A673 (cell line): ENCODE results near the gene TDRD3. TPM values are rescaled to one million over a fixed set of nuclear protein-coding genes. Genes with fewer than 3 reads are reported as not detected.

ENCODE experiments used
- BruUV-seq: library from RNA; stranded (reverse); fragments of 400-500 nt; replicated peaks from 2 replicates; lab custom pipeline; 2021; lab: Mats Ljungman, UMichigan
- CTCF ChIA-PET: fragments of 300-600 bp; sonication (Branson Sonifier 250); formaldehyde crosslinking; loops from one replicate; lab custom pipeline; 2022; ENCODE audit warnings: antibody characterized with exemption; lab: Charles Lee
- POLR2A ChIA-PET: fragments of 300-600 bp; sonication (Branson Sonifier 250); formaldehyde crosslinking; loops from one replicate; lab custom pipeline; 2022; ENCODE audit warnings: antibody characterized with exemption; ENCODE audit not compliant: low non-redundant PET; lab: Charles Lee
- DNase-seq: peaks from one replicate; pipeline ENCODE4 v3.0.0-alpha.2; 2015; ENCODE audit warnings: low spot score
- H3K27ac ChIP-seq: fragments of 200-600 bp; sonication (generic); 2 replicates; pipeline ENCODE4 v1.5.1; 2016; ENCODE audit warnings: mixed run types, low read depth, mild to moderate bottlenecking, mixed read lengths, antibody characterized with exemption, low read length; ENCODE audit not compliant: poor library complexity, severe bottlenecking
- H3K27me3 ChIP-seq: fragments of 200-600 bp; sonication (generic); replicated peaks from 2 replicates; pipeline ENCODE4 v1.6.1; 2017; ENCODE audit warnings: mixed run types, low read depth, mild to moderate bottlenecking, mixed read lengths, antibody characterized with exemption, low read length; ENCODE audit not compliant: insufficient read depth, poor library complexity
- H3K36me3 ChIP-seq: fragments of 200-600 bp; sonication (generic); 2 replicates; pipeline ENCODE4 v1.6.1; 2016; ENCODE audit warnings: mixed run types, mild to moderate bottlenecking, mixed read lengths, antibody characterized with exemption, low read length; ENCODE audit not compliant: insufficient read depth, poor library complexity, severe bottlenecking
- H3K4me1 ChIP-seq: fragments of 200-600 bp; sonication (generic); 2 replicates; pipeline ENCODE4 v1.6.1; 2017; ENCODE audit warnings: mixed run types, mild to moderate bottlenecking, mixed read lengths, antibody characterized with exemption, low read length; ENCODE audit not compliant: insufficient read depth, poor library complexity, severe bottlenecking
- H3K4me3 ChIP-seq: fragments of 200-600 bp; sonication (generic); 2 replicates; pipeline ENCODE4 v1.5.1; 2016; ENCODE audit warnings: low read depth, mixed run types, mild to moderate bottlenecking, mixed read lengths, low read length; ENCODE audit not compliant: poor library complexity, severe bottlenecking
- H3K9me3 ChIP-seq: fragments of 200-600 bp; sonication (generic); 2 replicates; pipeline ENCODE4 v1.6.1; 2016; ENCODE audit warnings: mixed run types, low read depth, mild to moderate bottlenecking, mixed read lengths, antibody characterized with exemption, low read length; ENCODE audit not compliant: poor library complexity, severe bottlenecking
- EZH2 ChIP-seq: fragments of 200-600 bp; sonication (generic); IDR thresholded peaks from 2 replicates; pipeline ENCODE4 v1.6.1; 2017; ENCODE audit warnings: borderline replicate concordance, low read depth, mild to moderate bottlenecking, mixed read lengths, antibody characterized with exemption, low read length; ENCODE audit not compliant: poor library complexity, severe bottlenecking
- intact Hi-C: fragments of 100-400 bp; cut with micrococcal nuclease; formaldehyde crosslinking; loops from one replicate; pipeline ENCODE4 v1.10.0; 2022; ENCODE audit not compliant: unreplicated experiment
- total RNA-seq: library from RNA; stranded (reverse); gene quantifications from 2 replicates; pipeline ENCODE4 v1.2.3, GENCODE V29; 2021
- TF ChIP-seq, protein P1 (sequence below): fragments of 300-800, 200-600 bp; sonication (generic); conservative IDR thresholded peaks from 2 replicates; pipeline ENCODE4 v1.5.1; 2017; ENCODE audit warnings: low read depth, mild to moderate bottlenecking, antibody characterized with exemption, low read length, moderate library complexity, mixed read lengths

Gene TDRD3
- total RNA-seq, 1 experiment from 2014 or later, result 30.7 TPM

DNA sequence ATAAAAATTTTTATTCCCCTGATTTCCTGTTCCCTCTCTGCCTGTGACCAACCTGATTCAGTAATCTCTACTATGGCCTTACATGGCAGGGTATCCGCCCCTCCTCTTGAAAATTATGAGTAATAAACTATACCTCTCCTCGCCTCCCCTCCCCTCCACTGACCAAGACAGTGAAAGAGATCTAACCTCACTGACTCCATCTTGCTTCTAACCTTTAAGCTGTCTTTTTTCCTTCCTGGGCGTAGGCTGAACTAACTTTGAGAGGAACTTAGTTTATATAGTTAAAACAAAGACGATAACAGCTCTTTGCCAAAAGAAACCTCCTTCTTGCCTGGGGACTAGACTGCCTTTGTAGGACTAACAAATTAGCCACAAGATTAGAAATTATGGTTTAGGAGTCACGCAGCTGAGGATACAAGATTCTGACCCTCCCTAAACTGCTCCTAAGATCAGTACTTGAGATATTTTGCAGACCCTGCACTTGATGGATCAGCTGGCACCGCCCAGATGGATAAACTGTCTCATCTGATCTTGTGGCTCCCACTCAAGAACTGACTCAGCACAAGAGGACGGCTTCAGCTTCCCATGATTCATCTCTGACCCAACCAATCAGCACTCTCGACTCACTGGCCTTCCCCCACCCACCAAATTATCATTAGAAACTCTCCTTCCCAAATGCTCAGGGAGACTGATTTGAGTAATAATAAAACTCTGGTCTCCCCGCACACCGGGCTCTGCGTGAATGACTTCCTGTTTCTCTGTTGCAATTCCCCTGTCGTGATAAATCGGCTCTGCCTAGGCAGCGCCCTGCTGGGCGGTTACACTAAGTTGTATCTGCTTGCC is 187.1 kb downstream of the TDRD3 start:
- BruUV-seq, result TSS peak; percentile 69
- H3K27ac ChIP-seq, result peak overlapping the region; percentile 68

DNA sequence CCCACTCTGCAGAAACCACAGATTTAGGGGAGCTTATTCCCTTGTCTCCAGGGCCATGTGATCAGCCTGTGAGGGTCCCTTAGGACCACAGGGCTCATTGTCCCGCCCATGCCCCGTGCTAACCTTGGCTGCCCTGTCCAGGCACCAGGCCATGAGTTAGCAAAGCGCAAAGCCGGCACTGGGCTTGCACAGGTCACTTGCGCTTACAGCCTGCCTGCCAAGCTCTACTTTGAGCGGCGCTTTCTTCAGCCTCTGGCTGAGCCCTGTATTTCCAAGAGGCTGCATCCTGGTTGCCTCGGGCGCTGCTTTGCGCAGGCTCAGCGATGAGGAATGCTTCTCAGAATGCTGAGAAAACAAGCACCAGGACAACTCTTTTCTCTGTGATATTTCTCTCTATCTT is 188.0 kb downstream of the TDRD3 start:
- no peak for TF ChIP-seq EZH2
- TF ChIP-seq, protein P1, sequence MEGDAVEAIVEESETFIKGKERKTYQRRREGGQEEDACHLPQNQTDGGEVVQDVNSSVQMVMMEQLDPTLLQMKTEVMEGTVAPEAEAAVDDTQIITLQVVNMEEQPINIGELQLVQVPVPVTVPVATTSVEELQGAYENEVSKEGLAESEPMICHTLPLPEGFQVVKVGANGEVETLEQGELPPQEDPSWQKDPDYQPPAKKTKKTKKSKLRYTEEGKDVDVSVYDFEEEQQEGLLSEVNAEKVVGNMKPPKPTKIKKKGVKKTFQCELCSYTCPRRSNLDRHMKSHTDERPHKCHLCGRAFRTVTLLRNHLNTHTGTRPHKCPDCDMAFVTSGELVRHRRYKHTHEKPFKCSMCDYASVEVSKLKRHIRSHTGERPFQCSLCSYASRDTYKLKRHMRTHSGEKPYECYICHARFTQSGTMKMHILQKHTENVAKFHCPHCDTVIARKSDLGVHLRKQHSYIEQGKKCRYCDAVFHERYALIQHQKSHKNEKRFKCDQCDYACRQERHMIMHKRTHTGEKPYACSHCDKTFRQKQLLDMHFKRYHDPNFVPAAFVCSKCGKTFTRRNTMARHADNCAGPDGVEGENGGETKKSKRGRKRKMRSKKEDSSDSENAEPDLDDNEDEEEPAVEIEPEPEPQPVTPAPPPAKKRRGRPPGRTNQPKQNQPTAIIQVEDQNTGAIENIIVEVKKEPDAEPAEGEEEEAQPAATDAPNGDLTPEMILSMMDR, result no peak
- Histone ChIP-seq H3K27me3 (no peaks in the 10 kb centered on the region), H3K27ac (peak overlapping the region; percentile 68), H3K4me3 (no peak overlapping the region), H3K4me1 (peaks cover 27% of the 10 kb centered on the region), H3K36me3 (no peaks in the 10 kb centered on the region), H3K9me3 (no peaks in the 10 kb centered on the region)
- DNase-seq, result no peak
- ChIA-PET POLR2A (no interaction called here), CTCF (no interaction called here)
- intact Hi-C loops, result no loop called here
- BruUV-seq, result no TSS peak

More for the DNA sequence above, 187.1 kb downstream of the TDRD3 start:
- Histone ChIP-seq H3K36me3 (no peaks in the 10 kb centered on the region), H3K9me3 (no peaks in the 10 kb centered on the region), H3K4me1 (peaks cover 27% of the 10 kb centered on the region), H3K4me3 (peak overlapping the region; percentile 23), H3K27me3 (no peaks in the 10 kb centered on the region)
- CTCF ChIA-PET, result interaction anchor here (0.5 kb wide), 1 partner anchor 36 kb away, joined by 3 read pairs; no protein-coding TSS in a partner anchor
- TF ChIP-seq, protein P1, result no peak
- TF ChIP-seq EZH2, result no peak
- DNase-seq, result peak; percentile 93
- intact Hi-C loops, result no loop called here
- POLR2A ChIA-PET, result no interaction called here

DNA sequence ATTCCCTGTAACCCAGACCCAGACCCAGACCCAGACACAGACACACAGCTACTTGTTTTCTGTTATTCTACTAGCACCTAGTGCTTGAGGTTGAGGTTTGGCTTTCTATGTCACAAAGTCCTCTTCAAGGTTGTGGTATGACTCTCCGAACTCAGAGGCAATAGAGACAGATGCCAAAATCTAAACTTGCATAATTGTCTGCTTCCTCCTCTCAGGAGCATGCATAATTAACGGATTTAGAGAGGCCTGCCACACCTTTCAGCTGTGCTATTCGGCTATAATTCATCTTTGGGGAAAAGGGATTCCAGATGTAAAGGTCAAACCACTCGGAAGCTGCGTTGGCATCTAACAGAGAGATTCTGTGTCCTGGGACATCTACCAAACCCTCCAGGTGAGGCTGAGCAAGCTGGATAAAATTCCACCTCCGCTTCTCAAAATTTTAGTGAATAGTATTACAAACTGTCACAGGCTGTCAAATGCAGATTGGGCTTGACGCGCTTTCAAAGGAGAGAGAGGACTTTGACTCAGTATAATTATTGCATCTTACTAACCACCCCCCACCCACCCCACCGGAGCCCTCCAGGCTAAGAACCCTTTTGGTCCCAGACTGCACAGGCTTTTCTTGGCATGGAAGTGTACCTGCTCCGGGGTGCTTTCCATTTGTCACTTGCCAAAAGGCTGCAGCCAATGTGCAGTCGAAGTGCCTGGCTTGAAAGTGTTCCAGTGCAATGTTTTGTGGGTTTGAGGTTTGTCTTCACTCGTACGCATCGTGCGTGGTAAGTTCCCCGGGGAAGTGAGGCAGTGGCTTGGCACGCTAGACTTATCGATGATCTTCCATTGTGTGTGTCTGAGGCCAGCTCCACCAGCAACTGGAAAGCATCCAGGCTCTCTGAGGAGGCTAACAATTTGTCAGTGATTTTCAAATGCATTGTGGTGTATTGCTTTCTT is 194.1 kb downstream of the TDRD3 start:
- peaks cover 18% of the 10 kb centered on the region for H3K4me1 ChIP-seq
- H3K27ac ChIP-seq, result no peak overlapping the region
- intact Hi-C loops, result no loop called here
- H3K9me3 ChIP-seq, result no peaks in the 10 kb centered on the region
- CTCF ChIA-PET, result no interaction called here
- POLR2A ChIA-PET, result no interaction called here
- no peaks in the 10 kb centered on the region for H3K36me3 ChIP-seq
- no peak for TF ChIP-seq EZH2
- TF ChIP-seq, protein P1, result no peak
- no TSS peak for BruUV-seq
- H3K27me3 ChIP-seq, result no peaks in the 10 kb centered on the region
- no peak overlapping the region for H3K4me3 ChIP-seq
- peak; percentile 64 for DNase-seq
